Transverse colon (tissue), 3 donors: Measurements from ENCODE around the gene CASTOR1.

Source experiments
- CTCF ChIP-seq, 5 experiments: fragments of 200-600 bp in 3 of 5; fragments of 450-650 bp in 2 of 5; sonication (generic) in 3 of 5; IDR thresholded peaks; 1 replicate in 2 of 5; 2 replicates in 3 of 5; pipeline ENCODE4 v1.5.1; 2016 to 2017; ENCODE audit warnings: antibody characterized with exemption in 5 of 5, inconsistent platforms in 3 of 5, mild to moderate bottlenecking in 2 of 5, moderate library complexity in 1 of 5
- EP300 ChIP-seq: sonication (generic); formaldehyde crosslinking; IDR thresholded peaks from one replicate; pipeline ENCODE4 v1.6.1; 2017; ENCODE audit warnings: antibody characterized with exemption, low read depth

DNA sequence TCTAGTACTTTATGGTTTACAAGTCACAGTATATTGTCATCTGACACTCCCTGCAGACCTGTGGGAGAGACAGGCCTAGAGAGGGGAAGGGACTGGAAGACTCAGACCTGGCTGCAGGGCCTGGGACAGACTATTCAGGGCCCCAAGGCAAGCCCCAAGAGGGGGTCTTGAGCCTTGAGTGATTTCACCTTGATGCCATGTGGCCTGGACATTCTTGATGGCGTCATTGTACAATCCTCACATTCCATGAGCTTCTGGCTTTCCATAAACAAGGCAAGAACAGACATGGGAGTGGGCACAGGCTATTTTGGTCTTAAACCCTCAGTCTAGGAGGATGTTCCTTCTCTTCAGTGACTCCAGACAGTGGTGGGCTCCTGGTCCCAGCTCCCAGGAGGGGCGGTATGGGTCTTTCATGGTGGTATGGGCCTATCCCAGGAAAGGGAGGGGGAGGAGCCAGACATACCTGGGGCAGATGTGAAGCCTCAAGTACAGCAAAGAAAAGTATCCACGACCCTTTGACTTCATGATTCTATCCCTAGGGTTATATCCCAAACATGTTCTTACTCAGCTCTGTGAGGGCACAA, 39.3 kb upstream of the CASTOR1 start:
- no peak for TF ChIP-seq CTCF (IDR thresholded peaks at IDR 0.05)
- no peak for TF ChIP-seq EP300
